Immature natural killer cell (primary cell): ENCODE results near the gene ZNF598. TPM values are rescaled to one million over a fixed set of nuclear protein-coding genes. Genes with fewer than 3 reads are reported as not detected.
A peak's percentile ranks its signal among the peaks of the same experiment; 100 is the strongest.
"Not testable (repeated sequence)": the region's sequence is repeated elsewhere in the genome, so short reads cannot be mapped to it uniquely, and the experiment has no call there.

Experiments
- DNase-seq, 3 donors: peaks; one replicate each; pipeline ENCODE4 v3.0.0; 2022; ENCODE audit warnings: mixed read lengths in 1 of 3
- H3K27ac Mint-ChIP-seq, 6 donors: one replicate each; pipeline ENCODE4 v1.8.0; 2020; ENCODE audit warnings: mixed read lengths in 6 of 6, mild to moderate bottlenecking in 5 of 6, inconsistent platforms in 4 of 6, moderate library complexity in 3 of 6
- H3K27me3 Mint-ChIP-seq, 3 donors: one replicate each; pipeline ENCODE4 v1.8.0; 2020 to 2021; ENCODE audit warnings: low read depth in 3 of 3, mild to moderate bottlenecking in 3 of 3, mixed read lengths in 3 of 3, moderate library complexity in 3 of 3, inconsistent platforms in 1 of 3
- H3K36me3 Mint-ChIP-seq, 3 donors: one replicate each; pipeline ENCODE4 v1.8.0; 2020; ENCODE audit warnings: mixed read lengths in 3 of 3, inconsistent platforms in 2 of 3, mild to moderate bottlenecking in 2 of 3
- H3K4me1 Mint-ChIP-seq, 2 donors: one replicate each; pipeline ENCODE4 v1.8.0; 2020; ENCODE audit warnings: inconsistent platforms in 2 of 2, mild to moderate bottlenecking in 2 of 2, mixed read lengths in 2 of 2, moderate library complexity in 1 of 2
- H3K4me3 Mint-ChIP-seq, 5 donors: one replicate each; pipeline ENCODE4 v1.8.0; 2020; ENCODE audit warnings: mild to moderate bottlenecking in 5 of 5, mixed read lengths in 5 of 5, inconsistent platforms in 3 of 5, moderate library complexity in 3 of 5
- H3K9me3 Mint-ChIP-seq, 6 donors: one replicate each; pipeline ENCODE4 v1.8.0; 2020; ENCODE audit warnings: mild to moderate bottlenecking in 6 of 6, mixed read lengths in 6 of 6, inconsistent platforms in 4 of 6, moderate library complexity in 3 of 6
- polyA plus RNA-seq, 3 donors: library from polyadenylated mRNA; unstranded; fragments of 300-500 nt; fragmentation: Illumina TruSeq; gene quantifications; one replicate each; pipeline ENCODE4 v1.2.3, GENCODE V29; 2021

The ZNF598 gene
- polyA plus RNA-seq, 3 donors from 2014 or later: 1.8 to 10.4 (median 2.9) TPM

- Mint-ChIP-seq H3K27ac (no peak overlapping the region), H3K9me3 (no peaks in the 10 kb centered on the region), H3K4me3 (no peak overlapping the region), H3K36me3 (no peaks in the 10 kb centered on the region), H3K4me1 (peaks cover 1 to 2% of the 10 kb centered on the region in 2 donors), H3K27me3 (peaks cover 3 to 7% (median 4%) of the 10 kb centered on the region in 3 donors)
- no peak for DNase-seq
Observed at GRCh38 chr16:2015117-2015946, 5.7 kb upstream of the ZNF598 start.

DNA sequence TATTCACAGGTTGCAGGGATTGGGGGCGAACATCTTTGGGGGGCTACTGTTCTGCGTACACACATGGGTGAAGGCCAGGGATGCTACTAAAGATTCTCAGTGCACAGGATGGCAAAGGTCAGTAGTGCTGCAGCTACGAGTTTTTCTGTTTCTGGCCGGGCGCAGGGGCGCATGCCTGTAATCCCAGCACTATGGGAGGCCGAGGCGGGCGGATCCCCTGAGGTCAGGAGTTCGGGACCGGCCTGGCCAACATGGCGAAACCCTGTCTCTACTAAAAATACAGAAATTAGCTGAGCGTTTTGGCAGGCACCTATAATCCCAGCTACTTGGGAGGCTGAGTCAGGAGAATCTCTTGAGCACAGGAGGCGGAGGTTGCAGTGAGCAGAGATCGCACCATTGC, 3.9 kb upstream of the ZNF598 start:
- no peak for DNase-seq
- Mint-ChIP-seq H3K27ac (no peak overlapping the region), H3K4me3 (no peak overlapping the region)

DNA sequence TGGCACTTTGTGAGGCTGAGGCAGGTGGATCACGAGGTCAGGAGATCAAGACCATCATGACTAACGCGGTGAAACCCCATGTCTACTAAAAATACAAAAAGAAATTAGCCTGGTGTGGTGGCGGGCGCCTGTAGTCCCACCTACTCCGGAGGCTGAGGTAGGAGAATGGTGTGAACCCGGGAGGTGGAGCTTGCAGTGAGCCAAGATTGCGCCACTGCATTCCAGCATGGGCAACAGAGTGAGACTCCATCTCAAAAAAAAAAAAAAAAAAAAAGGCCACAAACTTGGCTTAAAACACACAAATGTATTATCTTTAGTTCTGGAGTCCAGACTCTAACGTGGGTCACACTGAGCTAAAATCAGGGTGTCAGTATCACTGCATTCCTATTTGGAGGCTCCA, 2.1 kb upstream of the ZNF598 start:
- not testable (repeated sequence) for DNase-seq, H3K27ac Mint-ChIP-seq, H3K4me3 Mint-ChIP-seq, H3K9me3 Mint-ChIP-seq, H3K27me3 Mint-ChIP-seq, H3K36me3 Mint-ChIP-seq
- peaks cover 27% of the 10 kb centered on the region in 2 donors for H3K4me1 Mint-ChIP-seq

More for the DNA sequence above, 3.9 kb upstream of the ZNF598 start:
- peaks cover 12 to 13% of the 10 kb centered on the region in 2 donors for H3K4me1 Mint-ChIP-seq
- H3K9me3 Mint-ChIP-seq: no peaks in the 10 kb centered on the region
- H3K36me3 Mint-ChIP-seq: no peaks in the 10 kb centered on the region
- peaks cover 0 to 7% (median 2%) of the 10 kb centered on the region in 3 donors for H3K27me3 Mint-ChIP-seq

GRCh38 chr16:2009164-2009711, 383 bp downstream of the ZNF598 start:
- Mint-ChIP-seq H3K4me1 (peaks cover 31 to 32% of the 10 kb centered on the region in 2 donors), H3K36me3 (no peaks in the 10 kb centered on the region), H3K9me3 (no peaks in the 10 kb centered on the region), H3K4me3 (peak overlapping the region; percentile 80 to 87 (median 83)), H3K27me3 (peaks cover 0 to 4% (median 0%) of the 10 kb centered on the region in 3 donors), H3K27ac (peak overlapping the region; percentile 80 to 98 (median 88))
- no peak for DNase-seq

- Mint-ChIP-seq H3K9me3 (no peaks in the 10 kb centered on the region), H3K27ac (peak overlapping the region; percentile 80 to 95 (median 87)), H3K36me3 (no peaks in the 10 kb centered on the region), H3K4me1 (peaks cover 31 to 35% of the 10 kb centered on the region in 2 donors), H3K27me3 (peaks cover 0 to 4% (median 0%) of the 10 kb centered on the region in 3 donors), H3K4me3 (peak overlapping the region; percentile 80 to 87 (median 83))
- no peak for DNase-seq
Observed at GRCh38 chr16:2008631-2009163, 924 bp downstream of the ZNF598 start.

GRCh38 chr16:2008009-2008526, 1.6 kb downstream of the ZNF598 start:
- Mint-ChIP-seq H3K27me3 (peaks cover 0 to 4% (median 0%) of the 10 kb centered on the region in 3 donors), H3K36me3 (no peaks in the 10 kb centered on the region), H3K9me3 (no peaks in the 10 kb centered on the region), H3K4me3 (peak overlapping the region; percentile 80 to 87 (median 83)), H3K4me1 (peaks cover 31 to 35% of the 10 kb centered on the region in 2 donors), H3K27ac (peak overlapping the region; percentile 80 to 95 (median 87))
- no peak for DNase-seq

DNA sequence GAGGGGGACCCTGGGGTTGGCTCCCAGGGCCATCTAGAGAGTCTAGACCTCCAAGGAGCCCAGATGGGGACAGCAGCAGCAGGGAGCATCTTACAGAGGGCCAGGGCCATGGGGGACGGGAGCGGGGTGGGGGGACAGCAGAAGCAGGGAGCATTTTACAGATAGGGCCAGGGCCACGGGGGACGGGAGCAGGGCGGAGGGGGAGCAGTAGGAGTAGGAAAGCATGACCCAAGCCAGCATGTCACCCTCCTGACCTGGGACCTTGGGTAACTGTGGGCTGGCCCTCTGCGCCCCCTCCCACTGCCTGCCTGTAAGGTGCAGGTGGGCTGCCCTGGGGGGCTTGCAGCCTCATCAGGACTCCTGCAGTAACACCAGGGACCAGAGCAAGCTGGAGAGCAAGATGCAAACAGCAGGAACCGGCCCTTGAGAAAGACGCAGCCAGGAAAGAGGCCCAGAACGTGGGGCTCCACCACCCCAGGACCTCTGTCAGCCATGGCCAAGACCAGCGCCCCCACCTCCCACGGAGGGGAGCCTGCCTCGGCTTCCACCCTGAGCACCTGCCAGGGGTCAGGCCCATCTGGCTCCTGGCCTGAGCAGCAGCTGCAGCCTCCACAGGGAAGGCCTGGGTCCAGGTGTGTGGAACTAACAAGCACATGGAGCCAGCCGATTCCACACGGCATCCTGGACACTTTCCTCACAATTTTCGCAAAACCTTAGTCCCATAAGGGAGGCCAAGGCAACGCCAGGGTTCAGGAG, 2.4 kb downstream of the ZNF598 start:
- Mint-ChIP-seq H3K4me3 (peak overlapping the region; percentile 80 to 87 (median 83)), H3K4me1 (peaks cover 31 to 37% of the 10 kb centered on the region in 2 donors), H3K9me3 (no peaks in the 10 kb centered on the region), H3K27ac (peak overlapping the region in 5 of 6 donors; percentile 68 to 95 (median 89)), H3K27me3 (peaks cover 0 to 4% (median 0%) of the 10 kb centered on the region in 3 donors), H3K36me3 (no peaks in the 10 kb centered on the region)
- DNase-seq: no peak

- peak overlapping the region in 1 of 5 donors; percentile 17 for H3K4me3 Mint-ChIP-seq
- no peaks in the 10 kb centered on the region for H3K9me3 Mint-ChIP-seq
- no peak for DNase-seq
- peaks cover 31 to 37% of the 10 kb centered on the region in 2 donors for H3K4me1 Mint-ChIP-seq
- peaks cover 0 to 3% (median 0%) of the 10 kb centered on the region in 3 donors for H3K27me3 Mint-ChIP-seq
- H3K27ac Mint-ChIP-seq: peak overlapping the region in 5 of 6 donors; percentile 27 to 79 (median 57)
- no peaks in the 10 kb centered on the region for H3K36me3 Mint-ChIP-seq
Observed at GRCh38 chr16:2006317-2006716, 3.3 kb downstream of the ZNF598 start.

DNA sequence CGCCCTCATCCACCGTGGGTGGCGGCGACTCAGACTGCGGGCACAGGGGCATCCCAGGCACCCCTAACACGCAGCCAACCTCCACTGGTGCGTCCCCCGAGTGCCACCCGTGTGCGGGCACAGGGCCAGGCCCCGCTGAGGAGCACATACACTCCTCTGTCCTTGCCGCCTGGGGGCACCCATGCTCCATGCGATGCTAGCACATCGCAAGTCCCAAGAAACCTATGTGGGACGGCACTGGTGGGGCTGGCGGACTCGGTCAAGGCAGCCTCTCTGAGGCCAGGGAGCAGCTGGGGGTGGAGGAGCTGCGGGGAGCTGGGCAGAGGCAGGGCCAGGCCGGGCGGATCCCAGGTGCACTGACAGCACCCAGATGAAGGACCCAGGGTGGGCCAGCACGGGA, 4.0 kb downstream of the ZNF598 start:
- H3K4me3 Mint-ChIP-seq: no peak overlapping the region
- peak overlapping the region in 2 of 6 donors; percentile 27 to 78 for H3K27ac Mint-ChIP-seq
- DNase-seq: no peak

GRCh38 chr16:2004795-2005517, 4.7 kb downstream of the ZNF598 start:
- no peaks in the 10 kb centered on the region for H3K9me3 Mint-ChIP-seq
- H3K27ac Mint-ChIP-seq: peak overlapping the region in 1 of 6 donors; percentile 30
- H3K4me1 Mint-ChIP-seq: peaks cover 25 to 32% of the 10 kb centered on the region in 2 donors
- peaks cover 0 to 3% (median 0%) of the 10 kb centered on the region in 3 donors for H3K27me3 Mint-ChIP-seq
- no peaks in the 10 kb centered on the region for H3K36me3 Mint-ChIP-seq
- no peak for DNase-seq
- no peak overlapping the region for H3K4me3 Mint-ChIP-seq

More for the DNA sequence above, 4.0 kb downstream of the ZNF598 start:
- no peaks in the 10 kb centered on the region for H3K36me3 Mint-ChIP-seq
- H3K4me1 Mint-ChIP-seq: peaks cover 31 to 37% of the 10 kb centered on the region in 2 donors
- H3K27me3 Mint-ChIP-seq: peaks cover 0 to 3% (median 0%) of the 10 kb centered on the region in 3 donors
- H3K9me3 Mint-ChIP-seq: no peaks in the 10 kb centered on the region

GRCh38 chr16:2003827-2004641, 5.6 kb downstream of the ZNF598 start:
- H3K4me1 Mint-ChIP-seq: peaks cover 23 to 30% of the 10 kb centered on the region in 2 donors
- no peaks in the 10 kb centered on the region for H3K9me3 Mint-ChIP-seq
- H3K4me3 Mint-ChIP-seq: no peak overlapping the region
- H3K36me3 Mint-ChIP-seq: no peaks in the 10 kb centered on the region
- H3K27ac Mint-ChIP-seq: no peak overlapping the region
- peaks cover 0 to 3% (median 0%) of the 10 kb centered on the region in 3 donors for H3K27me3 Mint-ChIP-seq
- peak; percentile 76 to 84 (median 82) for DNase-seq

- no peak overlapping the region for H3K4me3 Mint-ChIP-seq
- no peaks in the 10 kb centered on the region for H3K9me3 Mint-ChIP-seq
- peaks cover 0 to under 1% (median 0%) of the 10 kb centered on the region in 3 donors for H3K27me3 Mint-ChIP-seq
- H3K36me3 Mint-ChIP-seq: peaks cover 0 to 1% (median 0%) of the 10 kb centered on the region in 3 donors
- peaks cover 16 to 22% of the 10 kb centered on the region in 2 donors for H3K4me1 Mint-ChIP-seq
- DNase-seq: no peak
- H3K27ac Mint-ChIP-seq: peak overlapping the region in 1 of 6 donors; percentile 64
Observed at GRCh38 chr16:2003231-2003826, 6.3 kb downstream of the ZNF598 start.
